HepG2 (cell line): Measurements from ENCODE around the gene TROAP. TPM values are rescaled to one million over a fixed set of nuclear protein-coding genes. Genes with fewer than 3 reads are reported as not detected.
A peak's percentile ranks its signal among the peaks of the same experiment; 100 is the strongest.

ENCODE experiments used
- BORCS8-MEF2B ChIP-seq: sonication (generic); formaldehyde crosslinking; IDR thresholded peaks from 2 replicates; pipeline ENCODE4 v1.8.0; 2022; ENCODE audit warnings: mild to moderate bottlenecking, missing genetic modification reagents
- FOXP4 ChIP-seq: sonication (generic); formaldehyde crosslinking; IDR thresholded peaks from 2 replicates; pipeline ENCODE4 v1.4.0; 2020; ENCODE audit warnings: missing genetic modification reagents
- HDAC1 ChIP-seq: sonication (generic); formaldehyde crosslinking; IDR thresholded peaks from 2 replicates; pipeline ENCODE4 v1.5.1; 2020; ENCODE audit warnings: mild to moderate bottlenecking, missing genetic modification reagents
- MAF1 ChIP-seq: sonication (generic); formaldehyde crosslinking; IDR thresholded peaks from 2 replicates; pipeline ENCODE4 v1.5.0; 2020; ENCODE audit warnings: missing genetic modification reagents, borderline replicate concordance
- MAX ChIP-seq: IDR thresholded peaks from 2 replicates; pipeline ENCODE4 v1.6.1; 2012; ENCODE audit warnings: inconsistent platforms
- MEIS2 ChIP-seq: sonication (generic); formaldehyde crosslinking; IDR thresholded peaks from 2 replicates; pipeline ENCODE4 v1.9.0; 2021; ENCODE audit warnings: mild to moderate bottlenecking, missing genetic modification reagents
- NCOA2 ChIP-seq: sonication (generic); formaldehyde crosslinking; IDR thresholded peaks from 2 replicates; pipeline ENCODE4 v1.8.0; 2022; ENCODE audit warnings: inconsistent platforms
- NFKB2 ChIP-seq: sonication (generic); formaldehyde crosslinking; IDR thresholded peaks from 2 replicates; pipeline ENCODE4 v1.4.0; 2020; ENCODE audit warnings: missing genetic modification reagents, borderline replicate concordance
- PCBP1 ChIP-seq: fragments of 200-400 bp; formaldehyde crosslinking; IDR thresholded peaks from 2 replicates; pipeline ENCODE4 v1.6.1; 2017; ENCODE audit warnings: mild to moderate bottlenecking, low read depth, low read length, borderline replicate concordance
- RNF219 ChIP-seq: sonication (generic); formaldehyde crosslinking; IDR thresholded peaks from 2 replicates; pipeline ENCODE4 v1.5.0; 2020; ENCODE audit warnings: mild to moderate bottlenecking, missing genetic modification reagents
- SP140L ChIP-seq: sonication (generic); formaldehyde crosslinking; IDR thresholded peaks from 2 replicates; pipeline ENCODE4 v1.4.0; 2020; ENCODE audit warnings: missing genetic modification reagents, borderline replicate concordance
- STAG1 ChIP-seq: sonication (generic); formaldehyde crosslinking; IDR thresholded peaks from 2 replicates; pipeline ENCODE4 v1.4.0; 2020; ENCODE audit warnings: missing genetic modification reagents
- ZBTB37 ChIP-seq: sonication (generic); formaldehyde crosslinking; IDR thresholded peaks from 2 replicates; pipeline ENCODE4 v1.4.0; 2020; ENCODE audit warnings: mild to moderate bottlenecking, missing genetic modification reagents
- ZFY ChIP-seq: sonication (generic); formaldehyde crosslinking; IDR thresholded peaks from 2 replicates; pipeline ENCODE4 v1.4.0; 2020; ENCODE audit warnings: missing genetic modification reagents
- ZNF274 ChIP-seq: sonication (generic); formaldehyde crosslinking; IDR thresholded peaks from 2 replicates; pipeline ENCODE4 v1.5.1; 2020; ENCODE audit warnings: mild to moderate bottlenecking, missing genetic modification reagents
- ZNF34 ChIP-seq: sonication (generic); formaldehyde crosslinking; IDR thresholded peaks from 2 replicates; pipeline ENCODE4 v1.4.0; 2020; ENCODE audit warnings: mild to moderate bottlenecking, missing genetic modification reagents, borderline replicate concordance
- ZNF687 ChIP-seq: sonication (generic); formaldehyde crosslinking; IDR thresholded peaks from 2 replicates; pipeline ENCODE4 v1.5.1; 2020; ENCODE audit warnings: mild to moderate bottlenecking, missing genetic modification reagents, moderate library complexity
- ZSCAN12 ChIP-seq: sonication (generic); formaldehyde crosslinking; IDR thresholded peaks from 2 replicates; pipeline ENCODE4 v1.9.0; 2021; ENCODE audit warnings: mild to moderate bottlenecking, missing genetic modification reagents
- ZSCAN21 ChIP-seq: sonication (generic); formaldehyde crosslinking; IDR thresholded peaks from 2 replicates; pipeline ENCODE4 v1.8.0; 2022; ENCODE audit warnings: mild to moderate bottlenecking, missing genetic modification reagents, moderate library complexity, borderline replicate concordance
- polyA plus RNA-seq, 8 experiments: library from polyadenylated mRNA; depleted of rRNA in 3 of 8; stranded (reverse) in 7 of 8; unstranded in 1 of 8; fragments of >200 nt; fragmentation: Illumina TruSeq in 4 of 8; extraction: Trizol in 4 of 8; gene quantifications; 2 replicates each; pipeline versions ENCODE4 v1.2.1 to v1.2.3, GENCODE V29; 2011 to 2016; ENCODE audit warnings: low read depth in 4 of 8, missing spikeins in 1 of 8, mixed read lengths in 1 of 8; ENCODE audit not compliant: insufficient read depth in 1 of 8
- total RNA-seq, 5 experiments: library from RNA; depleted of rRNA; stranded (reverse); fragments of >200 nt; fragmentation: Illumina TruSeq; extraction: Trizol; gene quantifications; 2 replicates each; pipeline ENCODE4 v1.2.3, GENCODE V29; 2016; ENCODE audit warnings: low read depth in 1 of 5

The TROAP gene
- total and polyA plus RNA-seq, 2 of the 13 experiments (the other 11 are each of a cell fraction or from before 2014, with no cell fraction given), result 22.5 to 30.9 TPM

GRCh38 chr12:49295082-49295936 is 27.7 kb upstream of the TROAP start, which contains the start of gene PRPH (continued):
- TF ChIP-seq FOXP4 (CRISPR knock-in tag) (no peak), STAG1 (peak; percentile 22), ZBTB37 (no peak), BORCS8-MEF2B (CRISPR knock-in tag) (0 out of 2 replicates have a peak, but pooled peaks have one; percentile 5), ZNF274 (CRISPR knock-in tag) (no peak), NCOA2 (no peak), ZFY (CRISPR knock-in tag) (0 out of 2 replicates have a peak, but pooled peaks have one; percentile 28), MEIS2 (CRISPR knock-in tag) (no peak), SP140L (CRISPR knock-in tag) (no peak), RNF219 (CRISPR knock-in tag) (no peak), ZSCAN21 (CRISPR knock-in tag) (0 out of 2 replicates have a peak, but pooled peaks have one; percentile 38), MAX (peak; percentile 61), HDAC1 (peak; percentile 43; the same call in 1 of the 2 replicates), MAF1 (CRISPR knock-in tag) (no peak), ZNF687 (CRISPR knock-in tag) (peak; percentile 76), ZSCAN12 (CRISPR knock-in tag) (no peak), NFKB2 (CRISPR knock-in tag) (0 out of 2 replicates have a peak, but pooled peaks have one; percentile 37), ZNF34 (no peak), PCBP1 (no peak)
